Lung (tissue), 12 donors: Measurements from ENCODE around the gene CCDC60. TPM values are rescaled to one million over a fixed set of nuclear protein-coding genes. Genes with fewer than 3 reads are reported as not detected.

Experiments
- ATAC-seq: fragments of 200-7000 bp; cut with Tn5 transposase; one replicate; pipeline ENCODE4 v1.9.1; 2020; ENCODE audit warnings: moderate number of reproducible peaks; ENCODE audit not compliant: insufficient read depth, low FRiP score
- DNase-seq, 3 donors: peaks; one replicate each; pipeline ENCODE4 v3.0.0-alpha.2; 2013 to 2017
- H3K27ac ChIP-seq, 2 donors: one replicate each; pipeline ENCODE4 v1.5.1; 2013; ENCODE audit warnings: mild to moderate bottlenecking in 2 of 2, moderate library complexity in 2 of 2, control low read depth in 1 of 2, inconsistent platforms in 1 of 2, low read depth in 1 of 2, low read length in 1 of 2
- H3K27me3 ChIP-seq, 3 donors: one replicate each; pipeline ENCODE4 v1.5.1; 2013; ENCODE audit warnings: low read length in 2 of 3; ENCODE audit not compliant: control insufficient read depth in 3 of 3, insufficient read depth in 3 of 3
- H3K36me3 ChIP-seq, 4 donors: one replicate each; pipeline ENCODE4 v1.5.1; 2013; ENCODE audit warnings: low read length in 4 of 4, mild to moderate bottlenecking in 1 of 4, moderate library complexity in 1 of 4; ENCODE audit not compliant: control insufficient read depth in 4 of 4, insufficient read depth in 4 of 4
- H3K4me1 ChIP-seq, 5 donors: one replicate each; pipeline ENCODE4 v1.5.1; 2013; ENCODE audit warnings: low read length in 5 of 5, mild to moderate bottlenecking in 2 of 5, moderate library complexity in 1 of 5; ENCODE audit not compliant: control insufficient read depth in 5 of 5, insufficient read depth in 5 of 5
- H3K4me3 ChIP-seq: one replicate; pipeline ENCODE4 v1.5.1; 2013; ENCODE audit warnings: mild to moderate bottlenecking, control low read depth, moderate library complexity
- H3K9ac ChIP-seq, 2 donors: one replicate each; pipeline ENCODE4 v1.5.1; 2013; ENCODE audit warnings: low read length in 2 of 2, control low read depth in 1 of 2; ENCODE audit not compliant: insufficient read depth in 1 of 2
- H3K9me3 ChIP-seq, 4 donors: one replicate each; pipeline ENCODE4 v1.5.1; 2013; ENCODE audit warnings: low read length in 3 of 4, mild to moderate bottlenecking in 1 of 4, moderate library complexity in 1 of 4; ENCODE audit not compliant: control insufficient read depth in 4 of 4, insufficient read depth in 3 of 4
- CTCF ChIP-seq: IDR thresholded peaks from 2 replicates; pipeline ENCODE4 v1.5.1; 2012; ENCODE audit warnings: mild to moderate bottlenecking; ENCODE audit errors: control extremely low read depth, extremely low read depth
- WGBS, 2 donors: extraction: QIAGEN DNeasy Blood & Tissue Kit; methylation state at CpG; one replicate each; pipeline ENCODE4 v1.1.7; 2013; 5-methylcytosine and 5-hydroxymethylcytosine counted together
- polyA plus RNA-seq, 2 donors: library from polyadenylated mRNA; stranded (reverse); fragments of 200-250 nt; gene quantifications; one replicate each; pipeline ENCODE4 v1.2.1, GENCODE V29; 2013
- total RNA-seq, 2 donors: library from RNA; depleted of rRNA in 1 of 2; stranded (reverse); fragments of >200 nt in 1 of 2; gene quantifications; one replicate each; pipeline ENCODE4 v1.2.1, GENCODE V29; 2014 to 2021
- donor health status: control.
- donor health status: control.
- donor health status: Bipolar disorder and iron deficiency.
- donor health status: healthy.
- donor health status: DM: yes; HTN: yes; CAD: no.

Gene CCDC60
- total and polyA plus RNA-seq, 4 donors, result 2.1 to 7.6 (median 3.5) TPM

- H3K4me3 ChIP-seq, result no peak overlapping the region
- DNase-seq, result no peak
- no peaks in the 10 kb centered on the region for H3K36me3 ChIP-seq
- H3K27ac ChIP-seq, result no peak overlapping the region
- H3K4me1 ChIP-seq, result no peaks in the 10 kb centered on the region
- H3K27me3 ChIP-seq, result peaks cover 0 to 5% (median 0%) of the 10 kb centered on the region in 3 donors
- no peak for TF ChIP-seq CTCF
- H3K9ac ChIP-seq, result no peak overlapping the region
- no peak for ATAC-seq
- 65 to 70% methylated on average over 3 of the region's 3 CpGs for WGBS, 2 donors
- no peaks in the 10 kb centered on the region for H3K9me3 ChIP-seq
These were observed 111.9 kb downstream of the CCDC60 start for GRCh38 chr12:119446459-119446858.

GRCh38 chr12:119447126-119447525, 112.6 kb downstream of the CCDC60 start:
- no peaks in the 10 kb centered on the region for H3K9me3 ChIP-seq
- TF ChIP-seq CTCF, result no peak
- DNase-seq, result no peak
- no peak overlapping the region for H3K27ac ChIP-seq
- no peak overlapping the region for H3K4me3 ChIP-seq
- no peaks in the 10 kb centered on the region for H3K4me1 ChIP-seq
- H3K36me3 ChIP-seq, result no peaks in the 10 kb centered on the region
- 45 to 48% methylated on average over 7 of the region's 7 CpGs for WGBS, 2 donors
- H3K27me3 ChIP-seq, result peaks cover 0 to 5% (median 0%) of the 10 kb centered on the region in 3 donors
- H3K9ac ChIP-seq, result no peak overlapping the region
- no peak for ATAC-seq

GRCh38 chr12:119447618-119448017, 113.1 kb downstream of the CCDC60 start:
- ATAC-seq (no peak), DNase-seq (no peak)
- Histone ChIP-seq H3K4me3 (no peak overlapping the region), H3K36me3 (no peaks in the 10 kb centered on the region), H3K9me3 (no peaks in the 10 kb centered on the region), H3K27ac (no peak overlapping the region), H3K27me3 (peaks cover 0 to 5% (median 0%) of the 10 kb centered on the region in 3 donors), H3K9ac (no peak overlapping the region), H3K4me1 (no peaks in the 10 kb centered on the region)
- 73 to 79% methylated on average over 8 of the region's 8 CpGs for WGBS, 2 donors
- TF ChIP-seq CTCF, result no peak

- Histone ChIP-seq H3K36me3 (no peaks in the 10 kb centered on the region), H3K27me3 (peaks cover 0 to 5% (median 0%) of the 10 kb centered on the region in 3 donors), H3K27ac (no peak overlapping the region), H3K9ac (no peak overlapping the region), H3K9me3 (no peaks in the 10 kb centered on the region), H3K4me1 (no peaks in the 10 kb centered on the region), H3K4me3 (no peak overlapping the region)
- no peak for ATAC-seq
- DNase-seq, result no peak
- 69 to 79% methylated on average over 5 of the region's 5 CpGs for WGBS, 2 donors
- no peak for TF ChIP-seq CTCF
These were observed 114.1 kb downstream of the CCDC60 start for GRCh38 chr12:119448611-119449131.
